IPS-15b (cell line): ENCODE measurements around the gene LONP2.
A peak's percentile ranks its signal among the peaks of the same experiment; 100 is the strongest.
"Not testable (repeated sequence)": the region's sequence is repeated elsewhere in the genome, so short reads cannot be mapped to it uniquely, and the experiment has no call there.

Experiments used
- H3K27me3 ChIP-seq: one replicate; pipeline ENCODE4 v1.6.1; 2013; ENCODE audit warnings: low read length; ENCODE audit not compliant: control insufficient read depth, insufficient read depth
- H3K36me3 ChIP-seq: one replicate; pipeline ENCODE4 v1.6.1; 2013; ENCODE audit warnings: low read length; ENCODE audit not compliant: control insufficient read depth, insufficient read depth
- H3K4me1 ChIP-seq: one replicate; pipeline ENCODE4 v1.6.1; 2013; ENCODE audit warnings: mild to moderate bottlenecking, low read length; ENCODE audit not compliant: control insufficient read depth, insufficient read depth
- H3K4me3 ChIP-seq: one replicate; pipeline ENCODE4 v1.5.1; 2013; ENCODE audit warnings: low read depth, low read length
- H3K9ac ChIP-seq: one replicate; pipeline ENCODE4 v1.6.1; 2013; ENCODE audit warnings: low read depth, mild to moderate bottlenecking, low read length
- H3K9me3 ChIP-seq: one replicate; pipeline ENCODE4 v1.6.1; 2013; ENCODE audit warnings: mild to moderate bottlenecking, low read length; ENCODE audit not compliant: control insufficient read depth, insufficient read depth

The LONP2 gene

DNA sequence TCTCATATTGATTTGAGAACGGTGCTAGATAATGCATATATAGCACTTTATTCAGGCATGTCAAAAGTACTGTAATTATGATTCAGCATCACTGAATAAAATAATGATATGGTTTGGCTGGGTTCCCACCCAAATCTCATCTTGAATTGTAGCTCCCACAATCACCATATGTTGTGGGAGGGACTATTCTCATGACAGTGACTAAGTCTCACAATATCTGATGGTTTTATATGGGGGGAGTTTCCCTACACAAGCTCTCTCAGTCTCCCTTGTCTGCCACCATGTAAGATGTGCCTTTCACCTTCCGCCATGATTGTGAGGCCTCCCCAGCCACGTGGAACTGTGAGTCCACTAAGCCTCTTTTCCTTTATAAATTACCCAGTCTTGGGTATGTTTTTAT, 25.6 kb upstream of the LONP2 start:
- H3K4me3 ChIP-seq, result no peak overlapping the region
- no peaks in the 10 kb centered on the region for H3K4me1 ChIP-seq
- H3K9me3 ChIP-seq, result no peaks in the 10 kb centered on the region
- H3K27me3 ChIP-seq, result no peaks in the 10 kb centered on the region
- H3K36me3 ChIP-seq, result no peaks in the 10 kb centered on the region
- no peak overlapping the region for H3K9ac ChIP-seq

- Histone ChIP-seq H3K4me1 (no peaks in the 10 kb centered on the region), H3K4me3 (no peak overlapping the region), H3K27me3 (no peaks in the 10 kb centered on the region), H3K9ac (no peak overlapping the region), H3K36me3 (no peaks in the 10 kb centered on the region), H3K9me3 (no peaks in the 10 kb centered on the region)
Measured at GRCh38 chr16:48220891-48221290, 23.2 kb upstream of the LONP2 start.

DNA sequence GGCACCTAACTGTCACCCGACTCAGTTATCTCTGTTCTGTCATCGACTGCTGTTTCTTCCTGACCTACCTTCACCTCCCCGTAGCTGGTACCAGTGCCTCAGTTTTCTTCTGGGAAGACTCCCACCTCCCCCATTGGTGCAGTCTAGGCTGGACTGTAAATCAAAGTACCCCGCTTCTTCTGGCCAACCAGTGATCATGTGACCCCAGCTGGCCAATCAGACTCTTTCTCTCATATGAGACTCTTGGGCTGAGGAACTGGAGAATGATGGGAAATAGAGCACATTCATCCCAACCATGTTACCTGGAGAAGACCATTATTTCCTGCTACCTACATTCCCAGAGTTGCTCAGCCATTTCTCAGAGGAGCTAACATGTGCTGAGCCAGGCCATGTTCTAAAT, 20.6 kb upstream of the LONP2 start:
- no peaks in the 10 kb centered on the region for H3K36me3 ChIP-seq
- H3K27me3 ChIP-seq, result no peaks in the 10 kb centered on the region
- H3K4me1 ChIP-seq, result no peaks in the 10 kb centered on the region
- no peak overlapping the region for H3K4me3 ChIP-seq
- no peak overlapping the region for H3K9ac ChIP-seq
- no peaks in the 10 kb centered on the region for H3K9me3 ChIP-seq

DNA sequence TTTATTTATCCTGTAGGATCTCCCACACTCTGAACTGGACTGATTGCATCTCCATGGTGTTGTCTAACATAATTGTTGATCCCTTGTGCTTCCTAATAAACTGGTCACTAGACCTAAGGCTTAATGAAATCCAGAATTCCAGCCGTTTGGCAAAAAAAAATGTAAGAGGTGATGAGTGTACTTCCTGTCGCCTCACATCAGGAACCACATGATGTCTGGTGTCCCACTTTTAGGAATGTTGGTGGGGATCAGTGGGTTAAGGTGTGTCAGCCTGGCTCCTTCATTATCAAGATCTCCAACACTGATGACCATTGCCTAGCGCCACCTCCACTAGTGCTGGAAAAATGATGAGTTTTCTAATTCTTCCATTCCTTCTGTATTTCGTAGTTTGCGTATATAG, 18.6 kb upstream of the LONP2 start:
- H3K9me3 ChIP-seq, result no peaks in the 10 kb centered on the region
- no peaks in the 10 kb centered on the region for H3K27me3 ChIP-seq
- no peak overlapping the region for H3K4me3 ChIP-seq
- no peak overlapping the region for H3K9ac ChIP-seq
- H3K4me1 ChIP-seq, result no peaks in the 10 kb centered on the region
- H3K36me3 ChIP-seq, result no peaks in the 10 kb centered on the region

DNA sequence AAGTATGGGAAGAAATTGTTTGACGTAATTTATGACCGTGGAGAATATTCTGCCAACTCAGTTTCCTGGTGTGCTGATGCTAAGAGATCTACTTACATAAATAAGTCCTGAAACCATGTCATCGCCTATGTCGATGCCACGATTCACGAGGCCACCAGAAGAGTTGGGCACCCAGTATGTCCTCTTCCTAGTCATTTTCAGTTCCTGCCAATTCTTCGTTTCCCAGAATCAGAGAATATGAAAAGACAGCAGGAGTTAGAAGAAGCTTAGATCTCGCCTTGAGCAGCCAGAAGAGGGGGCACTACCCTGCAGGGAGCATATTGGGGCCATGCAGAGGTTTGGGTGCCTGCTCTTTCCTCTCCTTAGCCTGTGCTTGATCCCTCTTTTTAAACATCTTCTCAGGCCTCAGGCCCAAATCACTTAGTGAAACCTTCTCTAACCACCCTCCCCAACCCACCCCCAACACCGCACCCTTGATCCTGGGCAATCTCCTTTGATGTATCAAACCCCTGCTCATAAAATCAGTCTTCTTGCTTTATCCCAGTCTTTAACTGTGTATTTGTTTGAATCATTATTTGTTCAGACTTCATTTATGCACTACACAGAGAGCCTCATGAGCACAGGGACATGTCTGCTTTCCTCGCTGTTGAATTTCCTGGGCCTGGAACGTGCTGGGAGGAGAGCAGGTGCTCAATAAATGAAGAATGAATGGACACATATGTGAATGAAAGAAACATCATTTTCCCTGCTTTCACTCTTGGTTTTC, 12.2 kb upstream of the LONP2 start:
- Histone ChIP-seq H3K4me3 (no peak overlapping the region), H3K4me1 (peaks cover 2% of the 10 kb centered on the region), H3K27me3 (no peaks in the 10 kb centered on the region), H3K9me3 (no peaks in the 10 kb centered on the region), H3K36me3 (no peaks in the 10 kb centered on the region), H3K9ac (no peak overlapping the region)

- Histone ChIP-seq H3K9ac (no peak overlapping the region), H3K4me3 (no peak overlapping the region), H3K36me3 (no peaks in the 10 kb centered on the region), H3K4me1 (peaks cover 2% of the 10 kb centered on the region), H3K9me3 (no peaks in the 10 kb centered on the region), H3K27me3 (no peaks in the 10 kb centered on the region)
Measured at GRCh38 chr16:48232493-48233040, 11.5 kb upstream of the LONP2 start.

DNA sequence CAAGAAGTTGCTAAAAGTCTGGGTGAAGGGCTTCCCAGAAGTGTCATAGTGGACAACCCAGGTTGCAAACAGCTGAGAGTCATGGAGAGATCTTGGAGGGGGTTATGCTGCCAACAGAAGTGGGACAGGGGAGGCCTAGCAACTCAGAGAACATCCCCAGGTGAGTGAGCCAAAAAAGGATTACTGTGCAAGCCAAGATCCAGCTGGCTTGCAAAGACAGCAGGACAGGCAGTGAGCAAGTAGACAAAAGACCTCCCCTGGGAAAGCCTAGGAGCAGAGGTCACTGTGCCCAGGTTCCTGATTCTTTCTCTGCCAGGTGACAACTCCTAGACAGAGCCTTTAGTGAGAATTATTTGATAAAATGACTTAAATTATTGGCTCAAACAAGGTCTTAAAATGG, 9.5 kb upstream of the LONP2 start:
- Histone ChIP-seq H3K4me3 (no peak overlapping the region), H3K9ac (no peak overlapping the region), H3K36me3 (no peaks in the 10 kb centered on the region), H3K27me3 (no peaks in the 10 kb centered on the region), H3K4me1 (peaks cover 2% of the 10 kb centered on the region), H3K9me3 (no peaks in the 10 kb centered on the region)

- H3K9me3 ChIP-seq, result no peaks in the 10 kb centered on the region
- H3K4me3 ChIP-seq, result no peak overlapping the region
- peaks cover 2% of the 10 kb centered on the region for H3K4me1 ChIP-seq
- no peaks in the 10 kb centered on the region for H3K27me3 ChIP-seq
- no peak overlapping the region for H3K9ac ChIP-seq
- H3K36me3 ChIP-seq, result no peaks in the 10 kb centered on the region
Measured at GRCh38 chr16:48235058-48235555, 9.0 kb upstream of the LONP2 start.

DNA sequence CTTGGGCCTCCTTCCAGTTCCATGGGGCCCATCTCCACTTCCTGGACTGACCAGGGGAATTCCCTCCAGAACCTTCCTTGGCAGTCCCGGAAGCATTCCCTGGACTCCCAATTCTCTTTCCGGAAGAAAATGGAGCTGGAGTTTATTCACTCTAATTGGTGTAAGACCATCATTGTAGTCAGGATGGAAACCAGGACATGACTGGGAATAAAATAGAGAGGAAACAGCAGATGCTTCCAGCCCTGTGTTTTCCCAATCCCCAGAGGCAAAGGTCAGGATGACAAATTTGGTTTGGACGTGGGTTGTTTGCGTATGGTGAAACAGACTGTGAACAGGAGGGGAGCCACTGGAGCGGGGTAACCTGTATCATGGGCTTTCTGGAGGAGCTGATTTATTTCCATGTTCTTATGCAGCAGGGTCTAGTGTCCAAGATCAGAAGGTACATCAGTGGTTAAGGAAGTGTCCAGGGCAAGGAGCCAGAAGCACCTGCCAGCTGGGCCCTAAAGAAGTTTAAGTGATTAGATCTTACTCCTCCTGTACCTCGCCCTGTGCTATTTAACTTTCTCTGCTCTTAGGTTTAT, 8.5 kb upstream of the LONP2 start:
- no peaks in the 10 kb centered on the region for H3K36me3 ChIP-seq
- H3K9me3 ChIP-seq, result no peaks in the 10 kb centered on the region
- H3K4me3 ChIP-seq, result no peak overlapping the region
- H3K27me3 ChIP-seq, result no peaks in the 10 kb centered on the region
- H3K9ac ChIP-seq, result no peak overlapping the region
- peaks cover 2% of the 10 kb centered on the region for H3K4me1 ChIP-seq

DNA sequence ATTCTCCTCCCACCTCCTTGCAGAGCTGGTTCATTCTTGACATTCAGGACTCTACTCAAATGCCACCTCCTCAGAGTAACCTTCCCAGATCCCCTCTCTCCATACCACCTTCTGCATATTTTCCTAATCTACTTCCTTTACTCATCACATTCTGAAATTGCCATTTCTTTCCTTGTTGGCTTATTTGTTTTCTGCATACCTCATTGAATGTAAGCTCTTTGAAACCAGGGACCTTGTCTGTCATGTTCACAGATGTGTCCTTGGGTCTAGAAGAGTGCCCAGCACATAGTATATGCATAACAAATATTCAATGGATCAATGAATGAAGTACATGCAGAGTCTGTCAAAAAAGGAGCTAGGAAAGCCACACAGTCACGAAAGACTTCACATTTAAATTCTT, 7.8 kb upstream of the LONP2 start:
- Histone ChIP-seq H3K36me3 (no peaks in the 10 kb centered on the region), H3K4me1 (peaks cover 2% of the 10 kb centered on the region), H3K4me3 (no peak overlapping the region), H3K9me3 (no peaks in the 10 kb centered on the region), H3K9ac (no peak overlapping the region), H3K27me3 (no peaks in the 10 kb centered on the region)

DNA sequence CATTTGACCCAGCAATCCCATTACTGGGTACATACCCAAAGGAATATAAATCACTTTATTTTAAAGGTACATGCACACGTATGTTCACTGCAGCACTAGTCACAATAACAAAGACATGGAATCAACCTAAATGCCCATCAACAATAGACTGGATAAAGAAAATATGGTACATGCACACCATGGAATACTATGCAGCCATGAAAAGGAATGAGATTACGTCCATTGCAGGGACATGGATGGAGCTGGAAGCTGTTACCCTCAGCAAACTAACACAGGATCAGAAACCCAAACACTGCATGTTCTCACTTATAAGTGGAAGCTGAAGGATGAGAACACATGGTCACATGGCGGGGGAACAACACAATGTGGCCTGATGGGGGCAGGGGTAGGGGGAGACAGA, 4.0 kb upstream of the LONP2 start:
- not testable (repeated sequence) for H3K4me3 ChIP-seq, H3K27me3 ChIP-seq, H3K4me1 ChIP-seq

DNA sequence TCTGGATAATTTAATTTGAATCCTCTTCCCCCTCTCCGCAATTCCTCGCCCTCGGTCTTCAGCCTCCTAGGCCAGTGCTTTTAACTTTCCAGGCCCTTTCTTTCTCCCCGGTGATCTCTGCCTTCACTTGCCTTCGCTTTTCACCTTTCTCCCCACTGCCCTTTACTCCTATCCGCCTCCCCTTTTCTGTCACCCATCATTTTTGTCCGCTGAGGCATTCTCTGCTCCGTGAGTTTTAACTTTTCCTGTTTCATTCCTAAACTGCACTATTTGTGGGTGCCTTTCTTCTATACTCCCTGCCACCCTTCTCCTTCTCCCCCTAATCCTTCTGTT, 729 bp downstream of the LONP2 start:
- Histone ChIP-seq H3K4me1 (peaks cover 4% of the 10 kb centered on the region), H3K4me3 (peak overlapping the region; percentile 91), H3K9me3 (no peaks in the 10 kb centered on the region), H3K27me3 (no peaks in the 10 kb centered on the region), H3K9ac (peak overlapping the region; percentile 27), H3K36me3 (no peaks in the 10 kb centered on the region)

More for the DNA sequence above, 4.0 kb upstream of the LONP2 start:
- H3K9me3 ChIP-seq, H3K9ac ChIP-seq, H3K36me3 ChIP-seq: not testable (repeated sequence)
